Neural progenitor cell (in vitro differentiated cells): ENCODE data around the gene DISC1. TPM values are rescaled to one million over a fixed set of nuclear protein-coding genes. Genes with fewer than 3 reads are reported as not detected.

ENCODE experiments used
- DNase-seq: peaks from one replicate; pipeline ENCODE4 v3.0.0-alpha.2; 2016; ENCODE audit warnings: low spot score
- H2AFZ ChIP-seq: fragments of 200-600 bp; sonication (generic); replicated peaks from 2 replicates; pipeline ENCODE4 v1.6.1; 2016; ENCODE audit warnings: antibody characterized with exemption
- H3F3A ChIP-seq: fragments of 200-600 bp; sonication (generic); 2 replicates; pipeline ENCODE4 v1.6.1; 2016; ENCODE audit warnings: antibody characterized with exemption, low read depth
- H3K27ac ChIP-seq: fragments of 200-600 bp; sonication (generic); 2 replicates; pipeline ENCODE4 v1.5.1; 2016; ENCODE audit warnings: mild to moderate bottlenecking
- H3K27me3 ChIP-seq: fragments of 200-600 bp; sonication (generic); 2 replicates; pipeline ENCODE4 v1.6.1; 2016; ENCODE audit warnings: mild to moderate bottlenecking, moderate library complexity
- H3K36me3 ChIP-seq: fragments of 200-600 bp; sonication (generic); 2 replicates; pipeline ENCODE4 v1.5.1; 2016
- H3K4me1 ChIP-seq: fragments of 200-600 bp; sonication (generic); 2 replicates; pipeline ENCODE4 v1.6.1; 2016; ENCODE audit warnings: mixed run types
- H3K4me2 ChIP-seq: fragments of 200-600 bp; sonication (generic); 2 replicates; pipeline ENCODE4 v1.6.1; 2016
- H3K4me3 ChIP-seq: fragments of 200-600 bp; sonication (generic); 2 replicates; pipeline ENCODE4 v1.5.1; 2016
- H3K79me2 ChIP-seq: fragments of 200-600 bp; sonication (generic); 2 replicates; pipeline ENCODE4 v1.6.1; 2016; ENCODE audit warnings: low read depth
- H3K9ac ChIP-seq: fragments of 200-600 bp; sonication (generic); 2 replicates; pipeline ENCODE4 v1.6.1; 2016
- H3K9me3 ChIP-seq: fragments of 200-600 bp; sonication (generic); 2 replicates; pipeline ENCODE4 v1.5.1; 2016; ENCODE audit warnings: low read depth
- H4K20me1 ChIP-seq: fragments of 200-600 bp; sonication (generic); 2 replicates; pipeline ENCODE4 v1.6.1; 2016; ENCODE audit warnings: low read depth
- H3K27ac Mint-ChIP-seq: 3 replicates; pipeline ENCODE4 v1.8.0; 2021; ENCODE audit warnings: mixed read lengths
- H3K27me3 Mint-ChIP-seq: 2 replicates; pipeline ENCODE4 v1.8.0; 2022; ENCODE audit warnings: low read depth, mild to moderate bottlenecking, inconsistent platforms, moderate library complexity, mixed read lengths; ENCODE audit not compliant: insufficient read depth
- H3K36me3 Mint-ChIP-seq: 3 replicates; pipeline ENCODE4 v1.8.0; 2021; ENCODE audit warnings: mixed read lengths
- H3K4me1 Mint-ChIP-seq: 3 replicates; pipeline ENCODE4 v1.8.0; 2021; ENCODE audit warnings: mixed read lengths
- H3K4me3 Mint-ChIP-seq: 3 replicates; pipeline ENCODE4 v1.8.0; 2021; ENCODE audit warnings: mild to moderate bottlenecking, moderate library complexity, mixed read lengths
- H3K9me3 Mint-ChIP-seq: 3 replicates; pipeline ENCODE4 v1.8.0; 2020; ENCODE audit warnings: mixed read lengths
- CTCF ChIP-seq: fragments of 200-600 bp; sonication (generic); IDR thresholded peaks from 2 replicates; pipeline ENCODE4 v1.5.1; 2017; ENCODE audit warnings: antibody characterized with exemption, mild to moderate bottlenecking
- EZH2 ChIP-seq: fragments of 200-600 bp; sonication (generic); IDR thresholded peaks from 2 replicates; pipeline ENCODE4 v1.6.1; 2017; ENCODE audit warnings: antibody characterized with exemption, mild to moderate bottlenecking, moderate library complexity
- EZH2phosphoT487 ChIP-seq: fragments of 200-600 bp; sonication (generic); IDR thresholded peaks from 2 replicates; pipeline ENCODE4 v1.6.1; 2017; ENCODE audit warnings: antibody characterized with exemption
- total RNA-seq: library from RNA; depleted of rRNA; stranded (reverse); fragments of >200 nt; gene quantifications from 2 replicates; pipeline ENCODE4 v1.2.3, GENCODE V29; 2015; ENCODE audit warnings: low replicate concordance

DISC1 gene
- total RNA-seq, 1 donor from 2014 or later: 1.8 TPM

DNA sequence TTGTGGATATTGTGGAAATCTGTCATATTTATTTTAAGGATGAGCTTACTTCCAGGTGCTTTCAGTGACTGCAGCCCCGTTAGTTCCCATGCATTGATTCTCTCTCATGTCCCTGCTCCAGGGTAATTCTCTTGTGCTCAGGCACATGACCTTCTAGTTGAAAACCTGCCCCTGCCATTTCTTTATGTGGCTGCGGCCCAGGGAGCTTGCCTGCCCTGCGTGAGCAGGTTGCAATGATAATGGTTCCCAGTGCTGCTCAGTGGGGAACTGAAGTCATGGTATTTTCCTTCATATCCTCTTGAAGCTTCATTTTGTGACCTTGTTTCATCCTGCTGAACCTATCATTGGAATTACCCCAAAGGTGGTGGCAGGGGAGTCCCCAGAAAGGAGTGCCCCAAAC is 229.8 kb downstream of the DISC1 start:
- Histone ChIP-seq H3K9me3 (no peaks in the 10 kb centered on the region), H3K4me1 (no peaks in the 10 kb centered on the region), H3K36me3 (no peaks in the 10 kb centered on the region), H3K79me2 (no peaks in the 10 kb centered on the region), H3K4me2 (no peak overlapping the region), H3K27ac (no peak overlapping the region), H3K27me3 (no peaks in the 10 kb centered on the region), H4K20me1 (no peaks in the 10 kb centered on the region), H3K9ac (no peak overlapping the region), H3K4me3 (no peak overlapping the region), H3F3A (no peaks in the 10 kb centered on the region), H2AFZ (no peak overlapping the region)
- no peak overlapping the region for H3K27ac Mint-ChIP-seq
- H3K36me3 Mint-ChIP-seq: peaks cover 4% of the 10 kb centered on the region
- no peak for DNase-seq
- no peak for TF ChIP-seq EZH2
- no peak for TF ChIP-seq EZH2phosphoT487
- no peak for TF ChIP-seq CTCF
- peaks cover 2% of the 10 kb centered on the region for H3K9me3 Mint-ChIP-seq
- H3K4me3 Mint-ChIP-seq: no peak overlapping the region
- peaks cover 2% of the 10 kb centered on the region for H3K27me3 Mint-ChIP-seq
- H3K4me1 Mint-ChIP-seq: peaks cover 25% of the 10 kb centered on the region

DNA sequence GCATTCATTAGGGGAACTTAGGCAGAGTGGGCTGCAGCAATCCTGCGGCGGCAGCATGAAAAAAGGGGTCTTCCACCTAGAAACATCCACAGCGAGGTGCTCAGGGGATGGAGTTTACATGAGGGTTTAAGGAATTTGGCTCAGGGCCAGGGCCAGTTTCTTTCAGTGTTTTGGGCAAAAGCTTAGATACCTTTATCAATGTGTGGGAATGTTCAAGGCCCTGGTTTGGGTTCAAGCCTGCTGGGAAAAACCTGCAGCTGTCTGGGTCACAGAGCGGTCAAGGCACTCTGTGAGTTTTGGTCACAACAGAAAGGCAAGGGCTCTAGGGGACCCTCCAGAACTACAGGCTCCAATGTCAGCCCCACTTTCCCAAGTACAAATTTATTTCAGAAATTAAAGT is 230.3 kb downstream of the DISC1 start:
- Histone ChIP-seq H3K27me3 (no peaks in the 10 kb centered on the region), H3K9me3 (no peaks in the 10 kb centered on the region), H3K9ac (no peak overlapping the region), H3K27ac (no peak overlapping the region), H2AFZ (no peak overlapping the region), H3K79me2 (no peaks in the 10 kb centered on the region), H3K36me3 (no peaks in the 10 kb centered on the region), H4K20me1 (no peaks in the 10 kb centered on the region), H3F3A (no peaks in the 10 kb centered on the region), H3K4me3 (no peak overlapping the region), H3K4me2 (no peak overlapping the region), H3K4me1 (no peaks in the 10 kb centered on the region)
- Mint-ChIP-seq H3K4me3 (no peak overlapping the region), H3K4me1 (peaks cover 30% of the 10 kb centered on the region), H3K27me3 (peaks cover 2% of the 10 kb centered on the region), H3K27ac (no peak overlapping the region), H3K36me3 (peaks cover 4% of the 10 kb centered on the region), H3K9me3 (peaks cover 2% of the 10 kb centered on the region)
- TF ChIP-seq EZH2 (no peak), CTCF (no peak), EZH2phosphoT487 (no peak)
- no peak for DNase-seq

DNA sequence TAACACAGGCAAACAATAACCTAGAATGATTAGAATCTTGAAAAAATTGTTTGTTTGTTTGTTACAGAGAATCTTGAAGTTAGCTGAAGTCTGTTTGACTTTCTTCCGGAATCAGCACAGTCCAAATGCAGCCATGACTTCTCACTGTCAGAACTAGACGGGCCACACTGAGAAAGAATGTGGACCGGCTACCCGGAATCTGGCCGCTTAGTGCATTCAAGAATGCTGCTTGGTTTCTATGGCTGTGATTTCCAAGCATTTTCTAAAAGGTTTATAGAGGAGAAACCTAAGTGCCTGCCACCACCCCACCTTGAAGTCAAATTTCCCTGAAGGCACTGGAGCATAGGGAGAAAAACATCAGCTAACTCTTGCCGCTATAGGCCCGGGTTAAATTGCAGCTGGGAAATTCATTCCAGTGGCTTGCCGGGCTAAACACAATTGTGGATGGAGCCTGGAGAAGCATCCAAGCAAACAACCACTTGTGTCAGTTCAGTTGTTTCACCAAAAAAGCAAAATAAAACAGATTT is 231.1 kb downstream of the DISC1 start:
- H3K4me1 Mint-ChIP-seq: peaks cover 36% of the 10 kb centered on the region
- H3K27me3 ChIP-seq: no peaks in the 10 kb centered on the region
- no peaks in the 10 kb centered on the region for H3K9me3 ChIP-seq
- no peaks in the 10 kb centered on the region for H3K36me3 ChIP-seq
- H3K4me1 ChIP-seq: no peaks in the 10 kb centered on the region
- H3K4me3 Mint-ChIP-seq: no peak overlapping the region
- no peak overlapping the region for H3K9ac ChIP-seq
- no peaks in the 10 kb centered on the region for H4K20me1 ChIP-seq
- no peak overlapping the region for H2AFZ ChIP-seq
- H3K9me3 Mint-ChIP-seq: peaks cover 2% of the 10 kb centered on the region
- peaks cover 2% of the 10 kb centered on the region for H3K27me3 Mint-ChIP-seq
- H3K36me3 Mint-ChIP-seq: peaks cover 4% of the 10 kb centered on the region
- no peaks in the 10 kb centered on the region for H3K79me2 ChIP-seq
- TF ChIP-seq EZH2 (no peak), EZH2phosphoT487 (no peak), CTCF (no peak)
- H3K4me3 ChIP-seq: no peak overlapping the region
- no peak overlapping the region for H3K27ac Mint-ChIP-seq
- no peaks in the 10 kb centered on the region for H3F3A ChIP-seq
- H3K4me2 ChIP-seq: no peak overlapping the region
- no peak overlapping the region for H3K27ac ChIP-seq
- DNase-seq: no peak
